SK-N-SH (cell line): ENCODE data around the gene NANS. TPM values are rescaled to one million over a fixed set of nuclear protein-coding genes. Genes with fewer than 3 reads are reported as not detected.

Experiments used
- CTCF ChIA-PET: fragments of 300-600, 350-600 bp; formaldehyde crosslinking; extraction: SDS; loops from one replicate; lab custom pipeline; 2021; lab: Yijun Ruan, JAX
- POLR2A ChIA-PET: fragments of 350-600 bp; sonication (Branson Sonifier 250); formaldehyde crosslinking; extraction: SDS; loops from one replicate; lab custom pipeline; 2020; ENCODE audit warnings: antibody characterized with exemption, inconsistent platforms; lab: Yijun Ruan, JAX
- DNase-seq: peaks from one replicate; pipeline ENCODE4 v3.0.0; 2012
- H2AFZ ChIP-seq: fragments of 200-600 bp; sonication (generic); 2 replicates; pipeline ENCODE4 v1.8.1; 2016; ENCODE audit warnings: antibody characterized with exemption, mild to moderate bottlenecking, low read depth
- H3F3A ChIP-seq: fragments of 200-600 bp; sonication (generic); replicated peaks from 2 replicates; pipeline ENCODE3; 2016; ENCODE audit warnings: antibody characterized with exemption, mild to moderate bottlenecking; ENCODE audit not compliant: insufficient read depth
- H3K27ac ChIP-seq, 2 experiments: fragments of 200-500 bp in 1 of 2; fragments of 200-600 bp in 1 of 2; sonication (Bioruptor generic) in 1 of 2; sonication (generic), shearing (Covaris generic) in 1 of 2; 2 replicates each; pipeline versions ENCODE4 v1.5.1 to v1.6.1; 2014 to 2016; ENCODE audit warnings: low read depth in 2 of 2, inconsistent platforms in 1 of 2, low read length in 1 of 2, mild to moderate bottlenecking in 1 of 2, mixed read lengths in 1 of 2
- H3K27me3 ChIP-seq: fragments of 200-600 bp; sonication (generic), shearing (Covaris generic); 2 replicates; pipeline ENCODE4 v1.6.1; 2016; ENCODE audit warnings: mixed run types; ENCODE audit not compliant: insufficient read depth
- H3K36me3 ChIP-seq, 2 experiments: fragments of 200-500 bp in 1 of 2; fragments of 200-600 bp in 1 of 2; sonication (Bioruptor generic) in 1 of 2; sonication (generic) in 1 of 2; replicated peaks in 1 of 2; 2 replicates each; pipeline versions ENCODE3 to v1.5.1; 2014 to 2016; ENCODE audit warnings: low read length in 1 of 2, mild to moderate bottlenecking in 1 of 2; ENCODE audit not compliant: insufficient read depth in 2 of 2, control insufficient read depth in 1 of 2
- H3K4me1 ChIP-seq, 2 experiments: fragments of 200-500 bp in 1 of 2; fragments of 200-600 bp in 1 of 2; sonication (Bioruptor generic) in 1 of 2; sonication (generic), shearing (Covaris generic) in 1 of 2; 2 replicates each; pipeline versions ENCODE4 v1.5.1 to v1.6.1; 2014 to 2016; ENCODE audit warnings: low read depth in 1 of 2, low read length in 1 of 2, mixed run types in 1 of 2; ENCODE audit not compliant: insufficient read depth in 2 of 2, control insufficient read depth in 1 of 2
- H3K4me2 ChIP-seq: fragments of 200-600 bp; sonication (generic), shearing (Covaris generic); 2 replicates; pipeline ENCODE4 v1.6.1; 2017; ENCODE audit warnings: mixed run types
- H3K4me3 ChIP-seq, 2 experiments: fragments of 200-500 bp in 1 of 2; fragments of 200-600 bp in 1 of 2; sonication (Bioruptor generic) in 1 of 2; sonication (generic), shearing (Covaris generic) in 1 of 2; 2 replicates each; pipeline versions ENCODE4 v1.5.1 to v1.8.1; 2014 to 2016; ENCODE audit warnings: low read depth in 2 of 2, inconsistent platforms in 1 of 2, low read length in 1 of 2, mild to moderate bottlenecking in 1 of 2, mixed read lengths in 1 of 2, moderate library complexity in 1 of 2
- H3K79me2 ChIP-seq: fragments of 200-600 bp; sonication (generic); 2 replicates; pipeline ENCODE4 v1.8.1; 2017; ENCODE audit warnings: mild to moderate bottlenecking; ENCODE audit not compliant: insufficient read depth
- H3K9ac ChIP-seq: fragments of 200-600 bp; sonication (generic); 2 replicates; pipeline ENCODE4 v1.6.1; 2017; ENCODE audit warnings: mixed run types
- H3K9me2 ChIP-seq: fragments of 200-600 bp; sonication (generic); 2 replicates; pipeline ENCODE4 v1.6.1; 2017; ENCODE audit warnings: mixed run types
- H3K9me3 ChIP-seq: fragments of 200-600 bp; sonication (generic); 2 replicates; pipeline ENCODE4 v1.6.1; 2017; ENCODE audit warnings: mixed run types, mild to moderate bottlenecking, moderate library complexity
- H4K20me1 ChIP-seq: fragments of 200-600 bp; sonication (generic); 2 replicates; pipeline ENCODE4 v1.6.1; 2017; ENCODE audit warnings: mild to moderate bottlenecking, mixed run types; ENCODE audit not compliant: insufficient read depth
- ELF1 ChIP-seq: IDR thresholded peaks from 2 replicates; pipeline ENCODE4 v1.4.0; 2012
- FOSL2 ChIP-seq: IDR thresholded peaks from 2 replicates; pipeline ENCODE4 v1.4.0; 2012; ENCODE audit warnings: low read depth, mild to moderate bottlenecking, moderate library complexity, borderline replicate concordance
- FOXJ3 ChIP-seq: sonication (generic); formaldehyde crosslinking; IDR thresholded peaks from 2 replicates; pipeline ENCODE4 v1.5.1; 2020; ENCODE audit warnings: mild to moderate bottlenecking, missing genetic modification reagents
- GABPA ChIP-seq: IDR thresholded peaks from 2 replicates; pipeline ENCODE4 v1.4.0; 2012; ENCODE audit warnings: low read depth, mild to moderate bottlenecking
- JUND ChIP-seq: IDR thresholded peaks from 2 replicates; pipeline ENCODE4 v1.4.0; 2012
- MEF2A ChIP-seq: IDR thresholded peaks from 2 replicates; pipeline ENCODE4 v1.4.0; 2012; ENCODE audit warnings: low read depth, borderline replicate concordance
- MXI1 ChIP-seq: IDR thresholded peaks from 2 replicates; pipeline ENCODE4 v1.6.1; 2012; ENCODE audit warnings: mild to moderate bottlenecking, low read depth, low read length, improper control_type of control experiment
- NRF1 ChIP-seq: IDR thresholded peaks from 2 replicates; pipeline ENCODE4 v1.6.1; 2012; ENCODE audit warnings: low read depth, mild to moderate bottlenecking, low read length
- RAD21 ChIP-seq: IDR thresholded peaks from 2 replicates; pipeline ENCODE4 v1.6.1; 2012; ENCODE audit warnings: mild to moderate bottlenecking, low read length
- RCOR1 ChIP-seq: fragments of 150-350 bp; IDR thresholded peaks from 2 replicates; pipeline ENCODE4 v1.6.1; 2017; ENCODE audit warnings: antibody characterized with exemption, low read length
- RFX5 ChIP-seq: IDR thresholded peaks from 2 replicates; pipeline ENCODE4 v1.6.1; 2012; ENCODE audit warnings: mild to moderate bottlenecking, improper control_type of control experiment, low read length
- RXRA ChIP-seq: IDR thresholded peaks from 2 replicates; pipeline ENCODE4 v1.4.0; 2012; ENCODE audit warnings: low read depth, mild to moderate bottlenecking, borderline replicate concordance
- SIN3A ChIP-seq: IDR thresholded peaks from 2 replicates; pipeline ENCODE4 v1.6.1; 2012; ENCODE audit warnings: low read depth, mild to moderate bottlenecking, low read length, moderate library complexity, borderline replicate concordance
- TCF12 ChIP-seq: IDR thresholded peaks from 2 replicates; pipeline ENCODE4 v1.4.0; 2012
- TEAD4 ChIP-seq: IDR thresholded peaks from 2 replicates; pipeline ENCODE4 v1.4.0; 2012; ENCODE audit warnings: mild to moderate bottlenecking, borderline replicate concordance; ENCODE audit not compliant: insufficient read depth
- WGBS: methylation state at CpG from one replicate; pipeline ENCODE4 v1.1.6; 2017; ENCODE audit warnings: low lambda C conversion rate; 5-methylcytosine and 5-hydroxymethylcytosine counted together
- polyA plus RNA-seq, 3 experiments: library from polyadenylated mRNA; depleted of rRNA; stranded (reverse); fragments of >200 nt; gene quantifications; 2 replicates each; pipeline ENCODE4 v1.2.3, GENCODE V29; 2012
- TF ChIP-seq, protein P1 (sequence below): fragments of 150-350 bp; IDR thresholded peaks from 2 replicates; pipeline ENCODE4 v1.6.1; 2016; ENCODE audit warnings: mild to moderate bottlenecking, low read depth, low read length
- TF ChIP-seq, protein P2 (sequence below): IDR thresholded peaks from 2 replicates; pipeline ENCODE4 v1.4.0; 2012; ENCODE audit warnings: low read depth, borderline replicate concordance
- TF ChIP-seq, protein P3 (sequence below): fragments of 200-600 bp; sonication (generic); IDR thresholded peaks from 2 replicates; pipeline ENCODE4 v1.6.1; 2017; ENCODE audit warnings: antibody characterized with exemption, mild to moderate bottlenecking, moderate library complexity
- TF ChIP-seq, protein P4 (sequence below): IDR thresholded peaks from 2 replicates; pipeline ENCODE4; 2012
- TF ChIP-seq, protein P5 (sequence below): fragments of 150-350 bp; IDR thresholded peaks from 2 replicates; pipeline ENCODE4 v1.6.1; 2017; ENCODE audit warnings: antibody characterized with exemption, low read length, low read depth, borderline replicate concordance

Gene NANS
- polyA plus RNA-seq, 1 of the 3 experiments (the other 2 are of a cell fraction), result 61.3 TPM

DNA sequence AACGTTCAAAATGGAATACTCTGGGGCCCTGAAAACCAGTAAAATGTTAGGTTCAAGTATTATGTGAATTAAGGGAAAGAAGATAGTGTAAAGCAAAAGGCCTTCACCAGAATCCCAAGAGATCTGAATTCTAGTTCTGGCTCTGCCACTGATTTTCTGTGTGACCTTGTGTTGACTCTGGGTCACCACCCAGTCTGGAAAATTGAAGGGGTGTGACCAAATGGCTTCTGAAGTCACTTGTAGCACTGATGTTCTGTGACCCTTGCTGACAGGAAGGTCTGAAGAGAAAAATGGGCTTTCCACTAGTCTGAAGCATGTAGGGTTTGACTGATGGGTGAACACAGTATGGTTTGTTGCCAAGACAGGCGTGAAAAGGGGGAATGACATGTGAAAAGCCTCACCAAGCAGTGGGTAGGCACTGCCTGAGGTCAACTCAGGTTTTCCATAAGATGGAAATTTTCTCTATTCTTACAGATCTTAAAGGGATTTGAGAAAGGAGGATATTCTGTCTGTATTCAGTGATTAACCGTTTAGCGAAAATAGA, 40.3 kb upstream of the NANS start:
- H2AFZ ChIP-seq, result no peak overlapping the region
- DNase-seq, result no peak
- peaks cover 57 to 67% of the 10 kb centered on the region in 2 experiments for H3K36me3 ChIP-seq
- no peaks in the 10 kb centered on the region for H3K9me2 ChIP-seq
- TF ChIP-seq, protein P1, sequence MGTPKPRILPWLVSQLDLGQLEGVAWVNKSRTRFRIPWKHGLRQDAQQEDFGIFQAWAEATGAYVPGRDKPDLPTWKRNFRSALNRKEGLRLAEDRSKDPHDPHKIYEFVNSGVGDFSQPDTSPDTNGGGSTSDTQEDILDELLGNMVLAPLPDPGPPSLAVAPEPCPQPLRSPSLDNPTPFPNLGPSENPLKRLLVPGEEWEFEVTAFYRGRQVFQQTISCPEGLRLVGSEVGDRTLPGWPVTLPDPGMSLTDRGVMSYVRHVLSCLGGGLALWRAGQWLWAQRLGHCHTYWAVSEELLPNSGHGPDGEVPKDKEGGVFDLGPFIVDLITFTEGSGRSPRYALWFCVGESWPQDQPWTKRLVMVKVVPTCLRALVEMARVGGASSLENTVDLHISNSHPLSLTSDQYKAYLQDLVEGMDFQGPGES, result no peak
- TF ChIP-seq ELF1 (no peak), FOSL2 (no peak), GABPA (no peak), MEF2A (no peak), FOXJ3 (CRISPR knock-in tag) (no peak), TCF12 (no peak)
- TF ChIP-seq, protein P2, sequence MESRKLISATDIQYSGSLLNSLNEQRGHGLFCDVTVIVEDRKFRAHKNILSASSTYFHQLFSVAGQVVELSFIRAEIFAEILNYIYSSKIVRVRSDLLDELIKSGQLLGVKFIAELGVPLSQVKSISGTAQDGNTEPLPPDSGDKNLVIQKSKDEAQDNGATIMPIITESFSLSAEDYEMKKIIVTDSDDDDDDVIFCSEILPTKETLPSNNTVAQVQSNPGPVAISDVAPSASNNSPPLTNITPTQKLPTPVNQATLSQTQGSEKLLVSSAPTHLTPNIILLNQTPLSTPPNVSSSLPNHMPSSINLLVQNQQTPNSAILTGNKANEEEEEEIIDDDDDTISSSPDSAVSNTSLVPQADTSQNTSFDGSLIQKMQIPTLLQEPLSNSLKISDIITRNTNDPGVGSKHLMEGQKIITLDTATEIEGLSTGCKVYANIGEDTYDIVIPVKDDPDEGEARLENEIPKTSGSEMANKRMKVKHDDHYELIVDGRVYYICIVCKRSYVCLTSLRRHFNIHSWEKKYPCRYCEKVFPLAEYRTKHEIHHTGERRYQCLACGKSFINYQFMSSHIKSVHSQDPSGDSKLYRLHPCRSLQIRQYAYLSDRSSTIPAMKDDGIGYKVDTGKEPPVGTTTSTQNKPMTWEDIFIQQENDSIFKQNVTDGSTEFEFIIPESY, result no peak
- TF ChIP-seq, protein P3, sequence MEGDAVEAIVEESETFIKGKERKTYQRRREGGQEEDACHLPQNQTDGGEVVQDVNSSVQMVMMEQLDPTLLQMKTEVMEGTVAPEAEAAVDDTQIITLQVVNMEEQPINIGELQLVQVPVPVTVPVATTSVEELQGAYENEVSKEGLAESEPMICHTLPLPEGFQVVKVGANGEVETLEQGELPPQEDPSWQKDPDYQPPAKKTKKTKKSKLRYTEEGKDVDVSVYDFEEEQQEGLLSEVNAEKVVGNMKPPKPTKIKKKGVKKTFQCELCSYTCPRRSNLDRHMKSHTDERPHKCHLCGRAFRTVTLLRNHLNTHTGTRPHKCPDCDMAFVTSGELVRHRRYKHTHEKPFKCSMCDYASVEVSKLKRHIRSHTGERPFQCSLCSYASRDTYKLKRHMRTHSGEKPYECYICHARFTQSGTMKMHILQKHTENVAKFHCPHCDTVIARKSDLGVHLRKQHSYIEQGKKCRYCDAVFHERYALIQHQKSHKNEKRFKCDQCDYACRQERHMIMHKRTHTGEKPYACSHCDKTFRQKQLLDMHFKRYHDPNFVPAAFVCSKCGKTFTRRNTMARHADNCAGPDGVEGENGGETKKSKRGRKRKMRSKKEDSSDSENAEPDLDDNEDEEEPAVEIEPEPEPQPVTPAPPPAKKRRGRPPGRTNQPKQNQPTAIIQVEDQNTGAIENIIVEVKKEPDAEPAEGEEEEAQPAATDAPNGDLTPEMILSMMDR, result no peak
- POLR2A ChIA-PET, result no interaction called here
- peaks cover 9% of the 10 kb centered on the region for H3F3A ChIP-seq
- WGBS, result 86% methylated on average over 4 of the region's 4 CpGs
- no peaks in the 10 kb centered on the region for H4K20me1 ChIP-seq
- H3K9ac ChIP-seq, result no peak overlapping the region
- CTCF ChIA-PET, result interaction anchor here (1.0 to 1.1 kb wide), 3 partner anchors 12 to 93 kb away, joined by 3 to 6 read pairs (median 3); partner anchors contain the start of gene TRMO
- H3K79me2 ChIP-seq, result peaks cover 4% of the 10 kb centered on the region; the same call in 1 of the 2 replicates
- H3K27me3 ChIP-seq, result no peaks in the 10 kb centered on the region
- H3K4me3 ChIP-seq, result no peak overlapping the region
- no peaks in the 10 kb centered on the region for H3K9me3 ChIP-seq
- no peak overlapping the region for H3K27ac ChIP-seq
- H3K4me2 ChIP-seq, result no peak overlapping the region
- peaks cover 0 to 9% of the 10 kb centered on the region in 2 experiments; a peak in 1 of 4 replicates for H3K4me1 ChIP-seq

DNA sequence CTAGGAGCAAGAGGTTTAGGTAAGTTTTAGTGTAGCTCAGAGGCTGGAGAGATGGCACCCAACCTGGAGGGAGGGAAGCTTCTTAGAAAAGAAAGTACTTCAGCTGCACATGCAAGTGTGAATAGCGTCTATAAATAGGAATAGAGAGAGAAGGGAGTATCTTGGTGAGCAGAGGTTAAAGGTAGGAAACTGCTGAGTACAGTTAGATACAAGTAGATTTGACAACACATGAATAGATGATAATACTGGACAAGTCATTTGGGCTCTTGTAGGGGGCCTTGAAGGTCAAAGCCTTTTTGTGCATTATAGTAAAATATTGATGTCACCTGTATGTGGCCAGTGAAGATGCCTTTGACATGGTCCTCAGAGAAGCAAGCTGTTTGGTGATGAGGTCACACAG, 39.2 kb upstream of the NANS start:
- Histone ChIP-seq H4K20me1 (no peaks in the 10 kb centered on the region), H3K4me2 (no peak overlapping the region), H3K36me3 (peaks cover 46 to 56% of the 10 kb centered on the region in 2 experiments), H3K9me2 (no peaks in the 10 kb centered on the region), H3K27me3 (no peaks in the 10 kb centered on the region), H3K4me3 (no peak overlapping the region), H2AFZ (no peak overlapping the region), H3K9me3 (no peaks in the 10 kb centered on the region), H3F3A (peaks cover 9% of the 10 kb centered on the region), H3K4me1 (peaks cover 0 to 16% of the 10 kb centered on the region in 2 experiments; a peak in 2 of 4 replicates), H3K9ac (no peak overlapping the region), H3K79me2 (no peaks in the 10 kb centered on the region), H3K27ac (no peak overlapping the region)
- WGBS, result 96% methylated on average over 1 of the region's 1 CpG
- ChIA-PET POLR2A (no interaction called here), CTCF (interaction anchor here (1.5 to 7.6 kb wide), 3 partner anchors 10 to 93 kb away, joined by 3 to 44 read pairs (median 5); no protein-coding TSS in a partner anchor)
- no peak for DNase-seq
- no peak for TF ChIP-seq RAD21
- TF ChIP-seq RFX5, result no peak
- no peak for TF ChIP-seq RXRA
- no peak for TF ChIP-seq SIN3A
- TF ChIP-seq TEAD4, result no peak
- no peak for TF ChIP-seq FOXJ3 (CRISPR knock-in tag)
- TF ChIP-seq RCOR1, result no peak
- TF ChIP-seq, protein P1, result no peak
- TF ChIP-seq JUND, result no peak
- TF ChIP-seq NRF1, result no peak
- TF ChIP-seq, protein P4, sequence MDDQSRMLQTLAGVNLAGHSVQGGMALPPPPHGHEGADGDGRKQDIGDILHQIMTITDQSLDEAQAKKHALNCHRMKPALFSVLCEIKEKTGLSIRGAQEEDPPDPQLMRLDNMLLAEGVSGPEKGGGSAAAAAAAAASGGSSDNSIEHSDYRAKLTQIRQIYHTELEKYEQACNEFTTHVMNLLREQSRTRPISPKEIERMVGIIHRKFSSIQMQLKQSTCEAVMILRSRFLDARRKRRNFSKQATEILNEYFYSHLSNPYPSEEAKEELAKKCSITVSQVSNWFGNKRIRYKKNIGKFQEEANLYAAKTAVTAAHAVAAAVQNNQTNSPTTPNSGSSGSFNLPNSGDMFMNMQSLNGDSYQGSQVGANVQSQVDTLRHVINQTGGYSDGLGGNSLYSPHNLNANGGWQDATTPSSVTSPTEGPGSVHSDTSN, result no peak
- TF ChIP-seq ELF1, result no peak
- TF ChIP-seq MXI1, result no peak
- TF ChIP-seq, protein P5, sequence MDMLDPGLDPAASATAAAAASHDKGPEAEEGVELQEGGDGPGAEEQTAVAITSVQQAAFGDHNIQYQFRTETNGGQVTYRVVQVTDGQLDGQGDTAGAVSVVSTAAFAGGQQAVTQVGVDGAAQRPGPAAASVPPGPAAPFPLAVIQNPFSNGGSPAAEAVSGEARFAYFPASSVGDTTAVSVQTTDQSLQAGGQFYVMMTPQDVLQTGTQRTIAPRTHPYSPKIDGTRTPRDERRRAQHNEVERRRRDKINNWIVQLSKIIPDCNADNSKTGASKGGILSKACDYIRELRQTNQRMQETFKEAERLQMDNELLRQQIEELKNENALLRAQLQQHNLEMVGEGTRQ, result no peak
- TF ChIP-seq FOSL2, result no peak
